Ecto neural progenitor cell (in vitro differentiated cells): ENCODE results near the gene PAF1.
"Not testable (repeated sequence)": the region's sequence is repeated elsewhere in the genome, so short reads cannot be mapped to it uniquely, and the experiment has no call there.

Source experiments
- DNase-seq: peaks from one replicate; pipeline ENCODE4 v3.0.0-alpha.2; 2018; ENCODE audit warnings: low spot score

PAF1 gene

GRCh38 chr19:39382991-39383828 lies 7.7 kb downstream of the PAF1 start:
- no peak for DNase-seq

- DNase-seq, result no peak
Measured at GRCh38 chr19:39381910-39382611, 8.8 kb downstream of the PAF1 start.

- DNase-seq, result no peak
Measured at GRCh38 chr19:39380521-39381502, 10.1 kb downstream of the PAF1 start.

- DNase-seq, result no peak
Measured at GRCh38 chr19:39379865-39380396, 11.0 kb downstream of the PAF1 start.

GRCh38 chr19:39379366-39379765 lies 11.5 kb downstream of the PAF1 start:
- not testable (repeated sequence) for DNase-seq

- no peak for DNase-seq
Measured at GRCh38 chr19:39377373-39378362, 13.2 kb downstream of the PAF1 start.

- DNase-seq, result no peak
Measured at GRCh38 chr19:39375929-39376328, 15.0 kb downstream of the PAF1 start.

GRCh38 chr19:39372941-39373340 lies 18.0 kb downstream of the PAF1 start:
- no peak for DNase-seq

- DNase-seq, result no peak
Measured at GRCh38 chr19:39372047-39372802, 18.7 kb downstream of the PAF1 start.

GRCh38 chr19:39370735-39371134 lies 20.2 kb downstream of the PAF1 start:
- DNase-seq, result no peak

- no peak for DNase-seq
Measured at GRCh38 chr19:39369200-39369599, 21.7 kb downstream of the PAF1 start.

- no peak for DNase-seq
Measured at GRCh38 chr19:39365531-39365930, 25.4 kb downstream of the PAF1 start.

GRCh38 chr19:39363901-39364457 lies 26.9 kb downstream of the PAF1 start:
- no peak for DNase-seq

GRCh38 chr19:39362682-39363657 lies 27.9 kb downstream of the PAF1 start:
- no peak for DNase-seq

GRCh38 chr19:39360599-39360998 lies 30.3 kb downstream of the PAF1 start:
- no peak for DNase-seq

- DNase-seq, result no peak
Measured at GRCh38 chr19:39359026-39359425, 31.9 kb downstream of the PAF1 start.

GRCh38 chr19:39356647-39357046 lies 34.3 kb downstream of the PAF1 start:
- no peak for DNase-seq

- DNase-seq, result no peak
Measured at GRCh38 chr19:39356073-39356472, 34.8 kb downstream of the PAF1 start.
